GM13976 (cell line): ENCODE results near the gene GRIK2.

Source experiments
- DNase-seq: peaks from one replicate; pipeline ENCODE4 v3.0.0; 2012; ENCODE audit warnings: low spot score
- in situ Hi-C: fragments of 300-500 bp; cut with MboI; formaldehyde crosslinking; loops from one replicate; pipeline ENCODE4 v1.12.0; 2022; ENCODE audit warnings: low sequenced_read_pairs, mixed read lengths, inconsistent platforms; ENCODE audit not compliant: unreplicated experiment
- TF ChIP-seq, protein P1 (sequence below): IDR thresholded peaks from 2 replicates; pipeline ENCODE4 v1.5.1; 2012; ENCODE audit warnings: borderline replicate concordance, mild to moderate bottlenecking; ENCODE audit not compliant: insufficient read depth; ENCODE audit errors: extremely low read depth, missing control alignments, control extremely low read depth

The GRIK2 gene

GRCh38 chr6:101762851-101763250 lies 369.3 kb downstream of the GRIK2 start:
- TF ChIP-seq, protein P1, sequence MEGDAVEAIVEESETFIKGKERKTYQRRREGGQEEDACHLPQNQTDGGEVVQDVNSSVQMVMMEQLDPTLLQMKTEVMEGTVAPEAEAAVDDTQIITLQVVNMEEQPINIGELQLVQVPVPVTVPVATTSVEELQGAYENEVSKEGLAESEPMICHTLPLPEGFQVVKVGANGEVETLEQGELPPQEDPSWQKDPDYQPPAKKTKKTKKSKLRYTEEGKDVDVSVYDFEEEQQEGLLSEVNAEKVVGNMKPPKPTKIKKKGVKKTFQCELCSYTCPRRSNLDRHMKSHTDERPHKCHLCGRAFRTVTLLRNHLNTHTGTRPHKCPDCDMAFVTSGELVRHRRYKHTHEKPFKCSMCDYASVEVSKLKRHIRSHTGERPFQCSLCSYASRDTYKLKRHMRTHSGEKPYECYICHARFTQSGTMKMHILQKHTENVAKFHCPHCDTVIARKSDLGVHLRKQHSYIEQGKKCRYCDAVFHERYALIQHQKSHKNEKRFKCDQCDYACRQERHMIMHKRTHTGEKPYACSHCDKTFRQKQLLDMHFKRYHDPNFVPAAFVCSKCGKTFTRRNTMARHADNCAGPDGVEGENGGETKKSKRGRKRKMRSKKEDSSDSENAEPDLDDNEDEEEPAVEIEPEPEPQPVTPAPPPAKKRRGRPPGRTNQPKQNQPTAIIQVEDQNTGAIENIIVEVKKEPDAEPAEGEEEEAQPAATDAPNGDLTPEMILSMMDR: no peak
- no peak for DNase-seq
- in situ Hi-C loops: no loop called here

GRCh38 chr6:101765281-101765680 lies 371.8 kb downstream of the GRIK2 start:
- TF ChIP-seq, protein P1: no peak
- in situ Hi-C loops: no loop called here
- no peak for DNase-seq

DNA sequence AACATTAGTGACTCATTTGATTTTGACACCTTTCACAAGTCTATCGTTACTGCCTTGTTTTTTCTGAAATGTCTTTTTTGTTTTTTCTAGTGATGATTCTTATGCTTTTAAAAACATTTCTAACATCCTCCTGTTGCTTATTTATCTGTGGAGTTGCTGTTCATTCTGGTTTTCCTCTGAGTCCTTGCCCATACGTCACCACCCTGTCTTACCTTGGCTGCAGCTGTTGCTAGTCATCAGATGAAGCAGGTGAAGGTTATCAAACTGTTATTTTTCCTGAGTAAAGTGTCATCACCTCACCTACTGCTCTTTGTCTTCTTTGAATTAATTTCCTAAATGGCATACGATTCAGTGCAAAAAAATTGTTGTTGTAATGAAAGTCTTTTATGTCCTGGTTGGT lies 376.6 kb downstream of the GRIK2 start:
- no peak for DNase-seq
- TF ChIP-seq, protein P1: no peak
- in situ Hi-C loops: no loop called here

DNA sequence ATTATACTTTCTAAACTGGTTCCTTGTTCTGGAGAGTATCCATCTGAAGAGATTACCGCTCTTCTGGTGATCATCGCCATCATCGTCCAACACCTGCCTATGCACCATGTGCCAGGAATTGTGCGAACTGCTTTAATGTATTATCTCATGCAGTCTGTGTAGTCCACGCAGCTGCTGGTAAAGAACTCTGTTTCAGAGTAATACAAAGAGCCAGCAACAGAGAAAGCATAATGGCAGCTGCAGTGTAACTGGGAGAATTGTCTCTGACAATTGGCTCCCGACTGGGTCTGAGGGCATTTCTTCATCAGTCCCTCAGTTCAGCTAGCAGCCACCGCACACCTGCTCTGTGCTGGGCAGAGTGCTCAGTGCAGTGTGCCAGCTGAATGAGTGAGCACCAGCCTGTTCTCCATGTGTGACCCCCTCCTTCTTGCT lies 383.4 kb downstream of the GRIK2 start:
- TF ChIP-seq, protein P1: no peak
- in situ Hi-C loops: no loop called here
- no peak for DNase-seq

- TF ChIP-seq, protein P1: no peak
- in situ Hi-C loops: no loop called here
- DNase-seq: no peak
Observed at GRCh38 chr6:101777646-101778045, 384.1 kb downstream of the GRIK2 start.

- in situ Hi-C loops: no loop called here
- TF ChIP-seq, protein P1: no peak
- DNase-seq: no peak
Observed at GRCh38 chr6:101779051-101779844, 385.7 kb downstream of the GRIK2 start.
